RWPE2 (cell line): ENCODE measurements around the gene SH2D3C.
A peak's percentile ranks its signal among the peaks of the same experiment; 100 is the strongest.

Experiments
- ATAC-seq: fragments of 200-7000 bp; cut with Tn5 transposase; 3 replicates; pipeline ENCODE4 v1.9.1; 2021; ENCODE audit warnings: low read depth
- DNase-seq: peaks from one replicate; pipeline ENCODE4 v3.0.0-alpha.2; 2020; ENCODE audit warnings: low spot score
- H3K27ac ChIP-seq: fragments of 450-650 bp; 2 replicates; pipeline ENCODE4 v1.5.1; 2017; ENCODE audit warnings: mild to moderate bottlenecking; ENCODE audit not compliant: poor library complexity, severe bottlenecking
- H3K27me3 ChIP-seq: fragments of 250-450 bp; sonication (Bioruptor Pico); 2 replicates; pipeline ENCODE4 v1.5.1; 2021; ENCODE audit warnings: mild to moderate bottlenecking, moderate library complexity; ENCODE audit not compliant: insufficient read depth, poor library complexity, severe bottlenecking
- H3K36me3 ChIP-seq: fragments of 250-450 bp; sonication (Bioruptor Pico); 2 replicates; pipeline ENCODE4 v1.5.1; 2020; ENCODE audit warnings: low read depth, mild to moderate bottlenecking, moderate library complexity
- H3K4me1 ChIP-seq: fragments of 250-450 bp; sonication (Bioruptor Pico); 2 replicates; pipeline ENCODE4 v1.5.1; 2021; ENCODE audit warnings: mild to moderate bottlenecking, moderate library complexity; ENCODE audit not compliant: insufficient read depth, poor library complexity, severe bottlenecking
- H3K4me3 ChIP-seq: fragments of 250-450 bp; sonication (Bioruptor Pico); 2 replicates; pipeline ENCODE4 v1.5.1; 2021; ENCODE audit warnings: mild to moderate bottlenecking, moderate library complexity; ENCODE audit not compliant: severe bottlenecking
- H3K9me3 ChIP-seq: fragments of 250-450 bp; sonication (Bioruptor Pico); 2 replicates; pipeline ENCODE4 v1.5.1; 2021; ENCODE audit warnings: mild to moderate bottlenecking, moderate library complexity; ENCODE audit not compliant: severe bottlenecking
- CTCF ChIP-seq: fragments of 450-650 bp; IDR thresholded peaks from one replicate; pipeline ENCODE4 v1.5.1; 2017; ENCODE audit warnings: mild to moderate bottlenecking, moderate library complexity; ENCODE audit not compliant: poor library complexity, severe bottlenecking

Gene SH2D3C

GRCh38 chr9:127810378-127811187, 32.1 kb upstream of the SH2D3C start:
- no peak for TF ChIP-seq CTCF
- H3K4me3 ChIP-seq = no peak overlapping the region
- ATAC-seq (no peak), DNase-seq (no peak)
- no peaks in the 10 kb centered on the region for H3K9me3 ChIP-seq
- peaks cover 3% of the 10 kb centered on the region for H3K4me1 ChIP-seq
- H3K27me3 ChIP-seq = no peaks in the 10 kb centered on the region
- H3K27ac ChIP-seq = no peak overlapping the region
- peaks cover 84% of the 10 kb centered on the region for H3K36me3 ChIP-seq

- peak; percentile 57 for DNase-seq
- H3K36me3 ChIP-seq = peaks cover 88% of the 10 kb centered on the region
Measured at GRCh38 chr9:127809540-127810377, 31.3 kb upstream of the SH2D3C start.

GRCh38 chr9:127809002-127809539, 30.6 kb upstream of the SH2D3C start:
- ATAC-seq (no peak; the same call in 2 of the 3 replicates), DNase-seq (no peak)
- TF ChIP-seq CTCF = no peak
- Histone ChIP-seq H3K27ac (no peak overlapping the region), H3K27me3 (no peaks in the 10 kb centered on the region), H3K36me3 (peaks cover 90% of the 10 kb centered on the region), H3K4me3 (no peak overlapping the region), H3K4me1 (peaks cover 9% of the 10 kb centered on the region), H3K9me3 (no peaks in the 10 kb centered on the region)

More at GRCh38 chr9:127809540-127810377, 31.3 kb upstream of the SH2D3C start:
- Histone ChIP-seq H3K4me1 (peaks cover 3% of the 10 kb centered on the region), H3K27me3 (no peaks in the 10 kb centered on the region), H3K9me3 (no peaks in the 10 kb centered on the region), H3K4me3 (no peak overlapping the region), H3K27ac (no peak overlapping the region)
- ATAC-seq = peak; percentile 50
- TF ChIP-seq CTCF = no peak

GRCh38 chr9:127808347-127809001, 30.0 kb upstream of the SH2D3C start:
- TF ChIP-seq CTCF = no peak
- H3K4me1 ChIP-seq = peaks cover 10% of the 10 kb centered on the region
- H3K9me3 ChIP-seq = no peaks in the 10 kb centered on the region
- ATAC-seq (no peak), DNase-seq (peak; percentile 51)
- H3K27me3 ChIP-seq = no peaks in the 10 kb centered on the region
- H3K27ac ChIP-seq = no peak overlapping the region
- peaks cover 84% of the 10 kb centered on the region for H3K36me3 ChIP-seq
- no peak overlapping the region for H3K4me3 ChIP-seq
